HepG2 (cell line): ENCODE results near the gene CLCN2. TPM values are rescaled to one million over a fixed set of nuclear protein-coding genes. Genes with fewer than 3 reads are reported as not detected.

Experiments used
- CCAR2 ChIP-seq: fragments of 200-400 bp; formaldehyde crosslinking; optimal IDR thresholded peaks from 2 replicates; pipeline ENCODE3; 2018; ENCODE audit warnings: low read depth, mild to moderate bottlenecking, low read length, moderate library complexity
- DR1 ChIP-seq: sonication (generic); formaldehyde crosslinking; IDR thresholded peaks from 2 replicates; pipeline ENCODE4 v1.8.0; 2021; ENCODE audit warnings: mild to moderate bottlenecking, missing genetic modification reagents, inconsistent platforms
- ISL2 ChIP-seq: sonication (generic); formaldehyde crosslinking; IDR thresholded peaks from 2 replicates; pipeline ENCODE4 v1.5.0; 2020; ENCODE audit warnings: missing genetic modification reagents
- MEF2D ChIP-seq: sonication (generic); formaldehyde crosslinking; IDR thresholded peaks from 2 replicates; pipeline ENCODE4 v1.5.1; 2020; ENCODE audit warnings: mild to moderate bottlenecking, missing genetic modification reagents
- PITX1 ChIP-seq: sonication (generic); formaldehyde crosslinking; IDR thresholded peaks from 2 replicates; pipeline ENCODE4 v1.5.1; 2020; ENCODE audit warnings: mild to moderate bottlenecking, missing genetic modification reagents
- POLR2A ChIP-seq, 2 experiments: IDR thresholded peaks; 2 replicates each; pipeline ENCODE4 v1.6.1; 2011; ENCODE audit warnings: low read depth in 2 of 2, low read length in 2 of 2, mild to moderate bottlenecking in 1 of 2, moderate library complexity in 1 of 2; ENCODE audit not compliant: insufficient read depth in 1 of 2
- POLR2G ChIP-seq: fragments of 200-400 bp; formaldehyde crosslinking; IDR thresholded peaks from 2 replicates; pipeline ENCODE4 v1.6.1; 2018; ENCODE audit warnings: mild to moderate bottlenecking, low read depth, low read length, moderate library complexity
- SMC3 ChIP-seq: IDR thresholded peaks from 2 replicates; pipeline ENCODE4 v1.6.1; 2011; ENCODE audit warnings: low read length, improper control_type of control experiment
- ZMYM3 ChIP-seq: sonication (generic); formaldehyde crosslinking; IDR thresholded peaks from 2 replicates; pipeline ENCODE4 v1.5.1; 2020; ENCODE audit warnings: mild to moderate bottlenecking, missing genetic modification reagents
- ZNF256 ChIP-seq: sonication (generic); formaldehyde crosslinking; conservative IDR thresholded peaks from 2 replicates; pipeline ENCODE4 v1.4.0; 2020; ENCODE audit warnings: missing genetic modification reagents
- ZNF335 ChIP-seq: sonication (generic); formaldehyde crosslinking; IDR thresholded peaks from 2 replicates; pipeline ENCODE4 v1.4.0; 2020; ENCODE audit warnings: missing genetic modification reagents
- ZNF563 ChIP-seq: sonication (generic); formaldehyde crosslinking; IDR thresholded peaks from 2 replicates; pipeline ENCODE4 v1.8.0; 2022; ENCODE audit warnings: mild to moderate bottlenecking, moderate library complexity, missing genetic modification reagents
- polyA plus RNA-seq, 8 experiments: library from polyadenylated mRNA; depleted of rRNA in 3 of 8; stranded (reverse) in 7 of 8; unstranded in 1 of 8; fragments of >200 nt; fragmentation: Illumina TruSeq in 4 of 8; extraction: Trizol in 4 of 8; gene quantifications; 2 replicates each; pipeline versions ENCODE4 v1.2.1 to v1.2.3, GENCODE V29; 2011 to 2016; ENCODE audit warnings: low read depth in 4 of 8, missing spikeins in 1 of 8, mixed read lengths in 1 of 8; ENCODE audit not compliant: insufficient read depth in 1 of 8
- total RNA-seq, 5 experiments: library from RNA; depleted of rRNA; stranded (reverse); fragments of >200 nt; fragmentation: Illumina TruSeq; extraction: Trizol; gene quantifications; 2 replicates each; pipeline ENCODE4 v1.2.3, GENCODE V29; 2016; ENCODE audit warnings: low read depth in 1 of 5
- TF ChIP-seq, protein P1 (sequence below): sonication (generic); formaldehyde crosslinking; IDR thresholded peaks from 2 replicates; pipeline ENCODE4 v1.9.0; 2021; ENCODE audit warnings: missing genetic modification reagents, mild to moderate bottlenecking, borderline replicate concordance
- TF ChIP-seq, protein P2 (sequence below): sonication (generic); formaldehyde crosslinking; IDR thresholded peaks from 2 replicates; pipeline ENCODE4 v1.4.0; 2020; ENCODE audit warnings: mild to moderate bottlenecking, missing genetic modification reagents
- TF ChIP-seq, protein P3 (sequence below): sonication (generic); formaldehyde crosslinking; IDR thresholded peaks from 2 replicates; pipeline ENCODE4 v1.8.1; 2023; ENCODE audit warnings: mild to moderate bottlenecking, missing genetic modification reagents
- TF ChIP-seq, protein P4 (sequence below): sonication (generic); formaldehyde crosslinking; IDR thresholded peaks from 2 replicates; pipeline ENCODE4 v1.9.0; 2021; ENCODE audit warnings: missing genetic modification reagents, borderline replicate concordance
- TF ChIP-seq, protein P5 (sequence below): sonication (generic); formaldehyde crosslinking; IDR thresholded peaks from 2 replicates; pipeline ENCODE4 v1.4.0; 2020; ENCODE audit warnings: mild to moderate bottlenecking, missing genetic modification reagents, borderline replicate concordance

The CLCN2 gene
- total and polyA plus RNA-seq, 2 of the 13 experiments (the other 11 are each of a cell fraction or from before 2014, with no cell fraction given): 11.4 to 13.5 TPM

DNA sequence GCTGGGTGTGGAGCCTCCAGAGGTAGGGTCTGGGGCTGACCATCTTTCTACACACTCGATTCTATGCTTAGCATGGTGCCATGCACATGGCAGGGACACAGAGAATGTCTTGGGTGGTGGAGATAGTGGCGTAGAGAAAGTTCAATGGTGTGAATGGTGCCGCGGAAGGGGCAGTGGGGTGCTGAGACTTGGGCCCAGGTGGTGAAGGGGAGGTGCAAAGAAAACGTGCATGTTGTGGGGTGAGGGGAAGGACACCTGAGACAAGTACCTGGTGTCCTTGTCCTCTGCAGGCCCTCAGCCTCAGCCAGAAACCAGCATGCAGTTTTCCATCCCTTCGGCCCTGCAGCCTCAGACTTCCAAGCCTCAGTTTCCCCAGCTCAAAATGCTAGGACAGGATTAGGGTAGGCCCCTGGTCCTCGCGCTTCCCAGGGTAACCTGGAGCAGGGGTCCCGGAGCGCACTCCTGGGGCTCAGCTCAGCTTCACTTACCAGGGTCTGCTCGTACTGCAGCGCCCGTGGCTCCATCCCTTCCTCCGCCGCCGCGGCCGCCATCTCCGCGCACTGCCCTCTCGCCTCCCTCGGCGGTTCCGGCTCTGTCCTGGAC, 375 bp downstream of the CLCN2 start (continued):
- TF ChIP-seq, protein P1, sequence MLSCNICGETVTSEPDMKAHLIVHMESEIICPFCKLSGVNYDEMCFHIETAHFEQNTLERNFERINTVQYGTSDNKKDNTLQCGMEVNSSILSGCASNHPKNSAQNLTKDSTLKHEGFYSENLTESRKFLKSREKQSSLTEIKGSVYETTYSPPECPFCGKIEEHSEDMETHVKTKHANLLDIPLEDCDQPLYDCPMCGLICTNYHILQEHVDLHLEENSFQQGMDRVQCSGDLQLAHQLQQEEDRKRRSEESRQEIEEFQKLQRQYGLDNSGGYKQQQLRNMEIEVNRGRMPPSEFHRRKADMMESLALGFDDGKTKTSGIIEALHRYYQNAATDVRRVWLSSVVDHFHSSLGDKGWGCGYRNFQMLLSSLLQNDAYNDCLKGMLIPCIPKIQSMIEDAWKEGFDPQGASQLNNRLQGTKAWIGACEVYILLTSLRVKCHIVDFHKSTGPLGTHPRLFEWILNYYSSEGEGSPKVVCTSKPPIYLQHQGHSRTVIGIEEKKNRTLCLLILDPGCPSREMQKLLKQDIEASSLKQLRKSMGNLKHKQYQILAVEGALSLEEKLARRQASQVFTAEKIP (CRISPR knock-in tag): no peak
- TF ChIP-seq PITX1 (CRISPR knock-in tag): no peak
- TF ChIP-seq, protein P2, sequence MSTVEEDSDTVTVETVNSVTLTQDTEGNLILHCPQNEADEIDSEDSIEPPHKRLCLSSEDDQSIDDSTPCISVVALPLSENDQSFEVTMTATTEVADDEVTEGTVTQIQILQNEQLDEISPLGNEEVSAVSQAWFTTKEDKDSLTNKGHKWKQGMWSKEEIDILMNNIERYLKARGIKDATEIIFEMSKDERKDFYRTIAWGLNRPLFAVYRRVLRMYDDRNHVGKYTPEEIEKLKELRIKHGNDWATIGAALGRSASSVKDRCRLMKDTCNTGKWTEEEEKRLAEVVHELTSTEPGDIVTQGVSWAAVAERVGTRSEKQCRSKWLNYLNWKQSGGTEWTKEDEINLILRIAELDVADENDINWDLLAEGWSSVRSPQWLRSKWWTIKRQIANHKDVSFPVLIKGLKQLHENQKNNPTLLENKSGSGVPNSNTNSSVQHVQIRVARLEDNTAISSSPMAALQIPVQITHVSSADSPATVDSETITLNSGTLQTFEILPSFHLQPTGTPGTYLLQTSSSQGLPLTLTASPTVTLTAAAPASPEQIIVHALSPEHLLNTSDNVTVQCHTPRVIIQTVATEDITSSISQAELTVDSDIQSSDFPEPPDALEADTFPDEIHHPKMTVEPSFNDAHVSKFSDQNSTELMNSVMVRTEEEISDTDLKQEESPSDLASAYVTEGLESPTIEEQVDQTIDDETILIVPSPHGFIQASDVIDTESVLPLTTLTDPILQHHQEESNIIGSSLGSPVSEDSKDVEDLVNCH (CRISPR knock-in tag): no peak
- no peak for TF ChIP-seq CCAR2
- TF ChIP-seq ZNF256 (CRISPR knock-in tag): no peak
- no peak for TF ChIP-seq ZNF563
- TF ChIP-seq, protein P3, sequence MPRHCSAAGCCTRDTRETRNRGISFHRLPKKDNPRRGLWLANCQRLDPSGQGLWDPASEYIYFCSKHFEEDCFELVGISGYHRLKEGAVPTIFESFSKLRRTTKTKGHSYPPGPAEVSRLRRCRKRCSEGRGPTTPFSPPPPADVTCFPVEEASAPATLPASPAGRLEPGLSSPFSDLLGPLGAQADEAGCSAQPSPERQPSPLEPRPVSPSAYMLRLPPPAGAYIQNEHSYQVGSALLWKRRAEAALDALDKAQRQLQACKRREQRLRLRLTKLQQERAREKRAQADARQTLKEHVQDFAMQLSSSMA (CRISPR knock-in tag): no peak
- TF ChIP-seq ZNF335 (CRISPR knock-in tag): no peak
- TF ChIP-seq, protein P4, sequence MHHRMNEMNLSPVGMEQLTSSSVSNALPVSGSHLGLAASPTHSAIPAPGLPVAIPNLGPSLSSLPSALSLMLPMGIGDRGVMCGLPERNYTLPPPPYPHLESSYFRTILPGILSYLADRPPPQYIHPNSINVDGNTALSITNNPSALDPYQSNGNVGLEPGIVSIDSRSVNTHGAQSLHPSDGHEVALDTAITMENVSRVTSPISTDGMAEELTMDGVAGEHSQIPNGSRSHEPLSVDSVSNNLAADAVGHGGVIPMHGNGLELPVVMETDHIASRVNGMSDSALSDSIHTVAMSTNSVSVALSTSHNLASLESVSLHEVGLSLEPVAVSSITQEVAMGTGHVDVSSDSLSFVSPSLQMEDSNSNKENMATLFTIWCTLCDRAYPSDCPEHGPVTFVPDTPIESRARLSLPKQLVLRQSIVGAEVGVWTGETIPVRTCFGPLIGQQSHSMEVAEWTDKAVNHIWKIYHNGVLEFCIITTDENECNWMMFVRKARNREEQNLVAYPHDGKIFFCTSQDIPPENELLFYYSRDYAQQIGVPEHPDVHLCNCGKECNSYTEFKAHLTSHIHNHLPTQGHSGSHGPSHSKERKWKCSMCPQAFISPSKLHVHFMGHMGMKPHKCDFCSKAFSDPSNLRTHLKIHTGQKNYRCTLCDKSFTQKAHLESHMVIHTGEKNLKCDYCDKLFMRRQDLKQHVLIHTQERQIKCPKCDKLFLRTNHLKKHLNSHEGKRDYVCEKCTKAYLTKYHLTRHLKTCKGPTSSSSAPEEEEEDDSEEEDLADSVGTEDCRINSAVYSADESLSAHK (CRISPR knock-in tag): no peak
- TF ChIP-seq POLR2G: no peak
- TF ChIP-seq SMC3: no peak
- no peak for TF ChIP-seq POLR2A (IDR thresholded peaks at IDR 0.05; ENCODE audit: insufficient read depth in 1 of 2, low read depth in 2 of 2, low read length in 2 of 2)
- no peak for TF ChIP-seq ZMYM3 (CRISPR knock-in tag)
- TF ChIP-seq, protein P5, sequence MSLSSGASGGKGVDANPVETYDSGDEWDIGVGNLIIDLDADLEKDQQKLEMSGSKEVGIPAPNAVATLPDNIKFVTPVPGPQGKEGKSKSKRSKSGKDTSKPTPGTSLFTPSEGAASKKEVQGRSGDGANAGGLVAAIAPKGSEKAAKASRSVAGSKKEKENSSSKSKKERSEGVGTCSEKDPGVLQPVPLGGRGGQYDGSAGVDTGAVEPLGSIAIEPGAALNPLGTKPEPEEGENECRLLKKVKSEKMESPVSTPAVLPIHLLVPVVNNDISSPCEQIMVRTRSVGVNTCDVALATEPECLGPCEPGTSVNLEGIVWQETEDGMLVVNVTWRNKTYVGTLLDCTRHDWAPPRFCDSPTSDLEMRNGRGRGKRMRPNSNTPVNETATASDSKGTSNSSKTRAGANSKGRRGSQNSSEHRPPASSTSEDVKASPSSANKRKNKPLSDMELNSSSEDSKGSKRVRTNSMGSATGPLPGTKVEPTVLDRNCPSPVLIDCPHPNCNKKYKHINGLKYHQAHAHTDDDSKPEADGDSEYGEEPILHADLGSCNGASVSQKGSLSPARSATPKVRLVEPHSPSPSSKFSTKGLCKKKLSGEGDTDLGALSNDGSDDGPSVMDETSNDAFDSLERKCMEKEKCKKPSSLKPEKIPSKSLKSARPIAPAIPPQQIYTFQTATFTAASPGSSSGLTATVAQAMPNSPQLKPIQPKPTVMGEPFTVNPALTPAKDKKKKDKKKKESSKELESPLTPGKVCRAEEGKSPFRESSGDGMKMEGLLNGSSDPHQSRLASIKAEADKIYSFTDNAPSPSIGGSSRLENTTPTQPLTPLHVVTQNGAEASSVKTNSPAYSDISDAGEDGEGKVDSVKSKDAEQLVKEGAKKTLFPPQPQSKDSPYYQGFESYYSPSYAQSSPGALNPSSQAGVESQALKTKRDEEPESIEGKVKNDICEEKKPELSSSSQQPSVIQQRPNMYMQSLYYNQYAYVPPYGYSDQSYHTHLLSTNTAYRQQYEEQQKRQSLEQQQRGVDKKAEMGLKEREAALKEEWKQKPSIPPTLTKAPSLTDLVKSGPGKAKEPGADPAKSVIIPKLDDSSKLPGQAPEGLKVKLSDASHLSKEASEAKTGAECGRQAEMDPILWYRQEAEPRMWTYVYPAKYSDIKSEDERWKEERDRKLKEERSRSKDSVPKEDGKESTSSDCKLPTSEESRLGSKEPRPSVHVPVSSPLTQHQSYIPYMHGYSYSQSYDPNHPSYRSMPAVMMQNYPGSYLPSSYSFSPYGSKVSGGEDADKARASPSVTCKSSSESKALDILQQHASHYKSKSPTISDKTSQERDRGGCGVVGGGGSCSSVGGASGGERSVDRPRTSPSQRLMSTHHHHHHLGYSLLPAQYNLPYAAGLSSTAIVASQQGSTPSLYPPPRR (CRISPR knock-in tag): no peak
- TF ChIP-seq DR1 (CRISPR knock-in tag): 0 out of 2 replicates have a peak, but pooled peaks have one; percentile 6
- TF ChIP-seq MEF2D: no peak
- no peak for TF ChIP-seq ISL2
